ENCODE measurements around the gene PNPLA8.

The PNPLA8 gene

GRCh38 chr7:108441392-108441955, 84.5 kb downstream of the PNPLA8 start:
- no peak for DNase-seq

- DNase-seq = no peak
These were observed 85.3 kb downstream of the PNPLA8 start for GRCh38 chr7:108440613-108441012.

- no peak for DNase-seq
These were observed 89.0 kb downstream of the PNPLA8 start for GRCh38 chr7:108436906-108437305.

- DNase-seq = no peak
These were observed 91.9 kb downstream of the PNPLA8 start for GRCh38 chr7:108434010-108434409.

GRCh38 chr7:108431099-108431498, 94.8 kb downstream of the PNPLA8 start:
- DNase-seq = no peak

- no peak for DNase-seq
These were observed 95.3 kb downstream of the PNPLA8 start for GRCh38 chr7:108430664-108431063.

- DNase-seq = no peak
These were observed 98.2 kb downstream of the PNPLA8 start for GRCh38 chr7:108427766-108428165.

- no peak for DNase-seq
These were observed 100.1 kb downstream of the PNPLA8 start for GRCh38 chr7:108425714-108426275.

- no peak for DNase-seq
These were observed 101.9 kb downstream of the PNPLA8 start for GRCh38 chr7:108424013-108424412.

- DNase-seq = no peak
These were observed 102.6 kb downstream of the PNPLA8 start for GRCh38 chr7:108423089-108423989.

- DNase-seq = no peak
These were observed 104.1 kb downstream of the PNPLA8 start for GRCh38 chr7:108421720-108422331.
